Peyer's patch (tissue), 4 donors: ENCODE results near the gene ESPL1.

ENCODE experiments used
- CTCF ChIP-seq, 6 experiments: fragments of 450-650 bp in 4 of 6; fragments of 200-600 bp in 2 of 6; sonication (generic) in 1 of 6; IDR thresholded peaks; one replicate each; pipeline ENCODE4 v1.5.1; 2017 to 2019; ENCODE audit warnings: antibody characterized with exemption in 6 of 6, mild to moderate bottlenecking in 3 of 6, moderate library complexity in 1 of 6
- POLR2A ChIP-seq, 2 donors: fragments of 450-650 bp; IDR thresholded peaks; one replicate each; pipeline ENCODE4 v1.5.1; 2017; ENCODE audit warnings: antibody characterized with exemption in 2 of 2, mild to moderate bottlenecking in 2 of 2, moderate library complexity in 2 of 2

GRCh38 chr12:53338017-53338416 lies 69.9 kb downstream of the ESPL1 start:
- TF ChIP-seq CTCF (IDR thresholded peaks at IDR 0.05) (no peak), POLR2A (IDR thresholded peaks at IDR 0.05) (no peak)
